Skin of body (tissue), 2 donors: Measurements from ENCODE around the gene RPTOR. TPM values are rescaled to one million over a fixed set of nuclear protein-coding genes. Genes with fewer than 3 reads are reported as not detected.

Experiments used
- DNase-seq: peaks from one replicate; lab custom pipeline; 2025; lab: John Stamatoyannopoulos, UW
- total RNA-seq: library from RNA; depleted of rRNA; stranded (reverse); fragments of >200 nt; gene quantifications from one replicate; pipeline ENCODE4 v1.2.3, GENCODE V29; 2014

The RPTOR gene
- total RNA-seq, 1 donor from 2014 or later, result 22.0 TPM

- no peak for DNase-seq
Measured at GRCh38 chr17:80953471-80954315, 409.1 kb downstream of the RPTOR start.

- DNase-seq, result no peak
Measured at GRCh38 chr17:80955078-80955477, 410.4 kb downstream of the RPTOR start.

GRCh38 chr17:80955671-80956280, 411.1 kb downstream of the RPTOR start:
- no peak for DNase-seq

DNA sequence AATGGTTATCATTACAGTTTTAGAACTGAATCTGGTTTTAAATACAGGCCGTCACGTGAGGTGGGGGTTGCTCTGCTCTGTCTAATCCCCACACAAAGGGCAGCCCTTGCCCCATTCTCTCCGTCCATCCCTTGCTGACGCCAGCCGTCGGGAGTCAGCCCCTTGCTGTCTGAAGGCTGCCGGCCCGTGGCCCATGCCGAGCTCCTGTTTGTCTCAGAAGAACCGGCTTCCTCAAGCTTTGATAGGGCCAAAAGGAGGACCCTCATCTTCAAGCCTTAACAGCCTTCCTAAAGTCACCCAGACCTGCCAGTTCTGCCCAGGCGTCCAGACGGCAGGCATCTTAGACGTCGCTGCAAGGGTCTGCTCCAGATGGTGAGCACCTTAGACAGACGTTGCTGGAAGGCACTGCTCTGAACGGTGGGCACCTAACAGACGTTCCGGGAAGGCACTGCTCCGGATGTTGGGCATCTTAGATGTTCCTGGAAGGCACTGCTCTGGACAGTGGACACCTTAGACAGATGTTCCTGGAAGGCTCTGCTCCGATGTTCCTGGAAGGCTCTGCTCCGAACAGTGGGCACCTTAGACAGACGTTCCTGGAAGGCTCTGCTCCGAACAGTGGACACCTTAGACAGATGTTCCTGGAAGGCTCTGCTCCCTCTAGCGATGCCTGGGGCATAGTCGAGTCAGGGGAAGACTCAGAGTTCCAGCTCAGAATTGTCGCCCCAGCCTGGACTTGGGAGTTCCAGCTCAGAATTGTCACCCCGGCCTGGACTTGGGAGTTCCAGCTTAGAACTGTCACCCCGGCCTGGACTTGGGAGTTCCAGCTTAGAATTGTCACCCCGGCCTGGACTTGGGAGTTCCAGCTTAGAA, 411.9 kb downstream of the RPTOR start:
- DNase-seq, result no peak

DNA sequence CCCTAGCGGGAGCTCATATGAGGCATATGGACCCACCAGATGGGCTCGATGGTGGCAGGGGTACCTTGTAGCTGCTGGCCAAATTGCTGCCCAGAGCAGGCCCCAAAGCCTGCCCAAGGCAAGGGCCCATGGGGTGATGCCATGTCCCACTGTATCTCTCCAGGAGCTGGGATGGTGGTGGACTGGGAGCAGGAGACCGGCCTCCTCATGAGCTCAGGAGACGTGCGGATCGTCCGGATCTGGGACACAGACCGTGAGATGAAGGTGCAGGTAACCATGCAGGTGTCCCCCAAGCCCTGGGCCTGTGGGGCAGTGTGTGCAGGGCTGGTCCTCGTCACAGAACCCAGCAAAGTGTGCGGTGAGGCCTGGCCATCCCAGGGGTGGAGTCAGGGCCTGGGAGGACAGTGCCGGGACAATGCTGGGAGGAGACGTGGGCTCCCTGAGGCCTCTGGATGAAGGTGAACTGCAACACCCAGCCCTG, 412.9 kb downstream of the RPTOR start:
- DNase-seq, result no peak

DNA sequence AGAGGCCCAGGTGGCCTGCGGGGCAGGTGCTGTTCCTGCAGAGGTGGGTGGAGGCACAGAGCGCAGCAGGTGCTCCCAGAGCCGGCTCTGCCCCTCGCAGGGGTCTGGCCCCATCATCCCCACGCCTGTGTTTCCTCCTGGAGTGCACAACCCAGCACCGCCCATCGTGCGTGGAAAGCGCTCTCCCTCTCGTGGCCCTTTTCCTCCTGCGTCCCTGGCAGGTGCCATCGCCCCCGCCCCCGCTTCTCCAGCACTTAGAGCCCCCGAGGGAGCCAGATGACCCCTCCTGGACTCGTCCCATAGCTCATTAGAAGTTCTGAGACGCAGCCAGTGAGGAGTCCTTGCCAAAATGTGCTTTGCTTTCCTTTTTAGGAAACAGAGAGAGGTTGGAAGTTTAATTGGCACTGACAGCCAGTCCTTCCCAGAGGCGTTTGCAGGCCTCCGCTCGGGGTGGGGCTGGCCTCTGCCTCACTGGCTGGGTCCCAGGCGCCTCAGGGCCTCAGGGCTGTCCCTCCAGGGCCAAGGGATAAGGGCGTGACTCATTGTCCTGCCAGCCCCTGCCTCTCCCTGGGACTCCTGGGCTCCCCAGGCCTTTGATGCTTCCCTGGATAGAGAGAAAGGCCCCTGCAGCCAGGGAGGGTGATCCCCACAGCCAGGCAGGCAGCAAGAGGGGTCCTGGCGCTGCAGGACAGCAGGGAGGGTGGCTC, 414.8 kb downstream of the RPTOR start:
- peak; percentile 51 for DNase-seq

DNA sequence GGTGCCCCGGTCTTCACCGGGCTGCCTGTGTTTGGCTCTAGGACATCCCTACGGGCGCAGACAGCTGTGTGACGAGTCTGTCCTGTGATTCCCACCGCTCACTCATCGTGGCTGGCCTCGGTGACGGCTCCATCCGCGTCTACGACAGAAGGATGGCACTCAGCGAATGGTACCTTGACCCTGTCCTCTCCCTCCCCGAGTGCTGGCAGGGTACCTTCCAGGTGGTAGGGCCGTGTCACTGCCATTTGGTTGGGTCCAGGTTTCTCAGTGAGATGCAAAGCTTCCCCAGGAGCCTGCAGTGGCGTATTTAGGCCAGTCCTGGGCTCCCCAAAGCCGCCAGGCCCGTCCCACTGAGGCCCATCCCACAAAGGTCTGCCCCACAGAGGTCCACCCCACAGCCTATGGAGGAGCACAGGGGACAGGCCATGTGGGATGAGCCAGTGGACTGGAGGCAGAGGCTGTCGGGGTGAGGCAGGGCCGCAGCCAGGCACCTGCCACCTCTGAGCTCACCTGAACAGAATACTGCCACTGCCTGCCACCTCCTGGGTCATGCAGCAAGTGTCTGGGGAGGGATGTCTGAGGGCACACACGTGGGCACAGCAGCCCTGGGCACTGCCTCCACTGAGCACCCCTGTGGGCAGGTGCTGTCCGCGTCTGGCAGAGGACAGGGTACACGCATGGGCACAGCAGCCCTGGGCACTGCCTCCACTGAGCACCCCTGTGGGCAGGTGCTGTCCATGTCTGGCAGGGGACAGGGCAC, 415.6 kb downstream of the RPTOR start:
- DNase-seq, result no peak

GRCh38 chr17:80960797-80961452, 416.3 kb downstream of the RPTOR start:
- no peak for DNase-seq

DNA sequence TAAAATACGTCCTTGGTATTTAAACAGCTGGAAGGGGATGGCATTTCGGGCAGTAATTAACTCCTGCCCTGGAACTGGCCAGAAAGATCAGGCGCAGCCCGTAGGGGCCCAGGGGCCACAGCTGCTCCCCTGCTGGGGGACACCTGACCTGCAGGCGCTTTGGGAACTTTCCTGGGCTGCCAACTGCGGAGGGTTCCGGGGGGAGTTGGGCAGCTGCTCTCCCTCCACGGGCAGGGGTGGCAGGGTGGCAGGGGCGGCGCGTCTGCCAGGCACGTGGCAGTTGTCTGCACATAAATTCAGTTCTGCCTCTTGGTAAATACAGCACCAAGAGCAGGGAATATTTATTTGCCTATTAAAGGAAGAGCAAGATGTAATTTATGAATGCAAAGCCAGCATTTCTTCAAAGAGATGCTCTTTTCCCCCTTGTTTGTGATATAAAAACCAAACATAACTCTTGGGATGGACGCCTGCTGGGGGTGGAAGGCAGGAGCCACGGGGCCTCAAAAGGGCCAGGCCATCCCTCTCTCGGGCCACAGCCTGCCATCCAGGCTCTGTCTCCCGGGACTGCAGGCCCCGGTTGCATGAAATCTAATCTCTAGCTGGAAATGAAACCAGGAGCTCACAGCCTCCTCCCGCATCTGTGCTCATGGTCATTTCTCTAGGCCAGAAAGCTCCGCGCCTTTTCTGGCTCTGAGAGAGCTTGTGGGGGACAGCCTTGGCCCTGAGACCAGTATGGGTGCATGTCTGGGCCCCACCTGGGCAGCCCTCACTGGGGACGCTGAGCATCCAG, 417.1 kb downstream of the RPTOR start:
- no peak for DNase-seq

DNA sequence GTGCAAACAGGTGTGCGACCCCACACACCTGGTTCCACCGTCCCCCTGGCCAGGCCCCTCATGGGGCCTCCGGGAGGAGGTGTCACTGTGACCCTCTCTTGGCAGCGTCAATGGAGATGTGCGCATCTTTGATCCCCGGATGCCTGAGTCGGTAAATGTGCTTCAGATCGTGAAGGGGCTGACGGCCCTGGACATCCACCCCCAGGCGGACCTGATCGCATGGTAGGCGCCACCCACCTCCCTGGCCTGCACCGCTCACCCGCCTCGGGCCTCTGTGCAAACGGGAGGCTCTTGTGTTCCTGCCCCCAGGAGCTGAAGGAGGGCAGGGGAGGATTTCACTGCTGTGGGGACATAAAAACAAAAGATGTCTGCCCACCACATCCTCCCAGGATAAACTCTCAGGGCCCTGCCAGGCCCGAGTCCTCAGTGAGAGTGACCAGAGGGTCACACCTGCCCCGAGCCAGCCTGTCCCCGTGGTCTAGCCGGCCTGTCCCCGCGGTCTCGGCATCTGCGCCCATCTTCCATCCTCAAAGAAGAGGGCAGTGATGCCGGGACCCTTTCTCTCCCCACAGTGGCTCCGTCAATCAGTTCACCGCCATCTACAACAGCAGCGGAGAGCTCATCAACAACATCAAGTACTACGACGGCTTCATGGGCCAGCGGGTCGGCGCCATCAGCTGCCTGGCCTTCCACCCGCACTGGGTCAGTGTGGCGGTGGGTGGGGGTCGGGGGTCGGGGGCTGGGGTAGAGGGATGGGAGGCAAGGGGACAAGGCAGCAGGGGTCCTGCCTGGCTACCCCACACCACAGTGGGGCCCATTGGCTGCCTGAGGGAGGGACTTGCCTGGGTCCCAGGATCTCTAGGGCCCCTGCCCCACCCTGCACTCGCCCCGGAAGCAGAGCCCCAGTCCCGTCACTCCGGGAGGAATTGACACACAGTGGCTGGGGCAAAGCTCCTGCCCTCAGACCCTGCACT, 418.0 kb downstream of the RPTOR start:
- DNase-seq, result no peak

- no peak for DNase-seq
Measured at GRCh38 chr17:80963812-80964543, 419.3 kb downstream of the RPTOR start.

- no peak for DNase-seq
Measured at GRCh38 chr17:80964544-80964856, 419.9 kb downstream of the RPTOR start.

- DNase-seq, result no peak
Measured at GRCh38 chr17:80964859-80965580, 420.4 kb downstream of the RPTOR start.

- DNase-seq, result no peak
Measured at GRCh38 chr17:80965606-80966005, 421.0 kb downstream of the RPTOR start.

GRCh38 chr17:80967404-80967872, 422.8 kb downstream of the RPTOR start:
- no peak for DNase-seq

DNA sequence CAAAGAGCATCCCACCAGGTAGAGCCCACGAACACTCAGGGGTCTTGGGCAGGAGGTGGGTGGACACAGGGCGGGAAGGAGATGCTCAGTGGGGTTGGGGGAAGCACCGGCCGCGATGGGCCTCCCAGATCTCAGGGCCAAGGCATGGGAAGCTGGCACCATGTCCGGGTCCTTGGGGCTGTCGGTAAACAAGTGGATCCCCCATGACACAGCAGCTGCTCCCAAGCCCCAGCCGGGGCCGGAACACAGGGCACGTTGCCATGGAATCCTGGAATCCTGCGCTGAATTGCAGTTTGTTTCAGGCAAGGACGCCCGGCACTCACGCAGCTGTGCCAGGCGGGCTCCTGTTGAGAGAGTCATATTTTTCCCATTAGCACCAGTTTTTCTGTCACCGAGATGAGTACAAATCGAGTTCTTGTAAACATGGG, 424.0 kb downstream of the RPTOR start:
- DNase-seq, result peak; percentile 51
